DOHH2 (cell line): Measurements from ENCODE around the gene PARP8.

Experiments used
- H3F3A ChIP-seq: fragments of 200-600 bp; sonication (generic), shearing (Covaris generic); 2 replicates; pipeline ENCODE4 v1.6.0; 2016; ENCODE audit warnings: antibody characterized with exemption, mild to moderate bottlenecking; ENCODE audit not compliant: control insufficient read depth, insufficient read depth
- H3K27ac ChIP-seq: fragments of 200-600 bp; sonication (generic); 2 replicates; pipeline ENCODE4 v1.5.1; 2014; ENCODE audit warnings: low read depth, mild to moderate bottlenecking, low read length, moderate library complexity
- H3K27me3 ChIP-seq: fragments of 200-600 bp; sonication (generic); 2 replicates; pipeline ENCODE4 v1.6.1; 2014; ENCODE audit warnings: mild to moderate bottlenecking, low read length, mixed read lengths; ENCODE audit not compliant: control insufficient read depth
- H3K36me3 ChIP-seq: fragments of 200-600 bp; sonication (generic); 2 replicates; pipeline ENCODE4 v1.6.1; 2014; ENCODE audit warnings: mild to moderate bottlenecking, low read length, moderate library complexity, mixed read lengths; ENCODE audit not compliant: control insufficient read depth
- H3K4me1 ChIP-seq: fragments of 200-600 bp; sonication (generic); 2 replicates; pipeline ENCODE4 v1.6.1; 2014; ENCODE audit warnings: mild to moderate bottlenecking, low read length, mixed read lengths; ENCODE audit not compliant: control insufficient read depth
- H3K4me2 ChIP-seq: fragments of 200-600 bp; sonication (generic); 2 replicates; pipeline ENCODE4 v1.6.0; 2014; ENCODE audit warnings: mild to moderate bottlenecking, low read length, moderate library complexity
- H3K4me3 ChIP-seq: fragments of 200-600 bp; sonication (generic); 2 replicates; pipeline ENCODE4 v1.5.1; 2014; ENCODE audit warnings: mild to moderate bottlenecking, low read length, mixed read lengths
- H3K79me2 ChIP-seq: fragments of 200-600 bp; sonication (generic); 2 replicates; pipeline ENCODE4 v1.6.1; 2014; ENCODE audit warnings: mild to moderate bottlenecking, low read length, mixed read lengths; ENCODE audit not compliant: control insufficient read depth
- H3K9me2 ChIP-seq: fragments of 200-600 bp; sonication (generic); replicated peaks from 2 replicates; pipeline ENCODE4 v1.6.1; 2014; ENCODE audit warnings: mild to moderate bottlenecking, low read length, mixed read lengths; ENCODE audit not compliant: control insufficient read depth
- H3K9me3 ChIP-seq: fragments of 200-600 bp; sonication (generic); 2 replicates; pipeline ENCODE4 v1.6.1; 2014; ENCODE audit warnings: antibody characterized with exemption, low read length, mixed read lengths; ENCODE audit not compliant: control insufficient read depth, insufficient read depth
- H4K20me1 ChIP-seq: fragments of 200-600 bp; sonication (generic); 2 replicates; pipeline ENCODE4 v1.6.0; 2014; ENCODE audit warnings: low read depth, mild to moderate bottlenecking, antibody characterized with exemption, low read length, moderate library complexity; ENCODE audit not compliant: control insufficient read depth, insufficient read depth
- EZH2phosphoT487 ChIP-seq: fragments of 200-600 bp; sonication (generic); IDR thresholded peaks from 2 replicates; pipeline ENCODE4 v1.6.1; 2017; ENCODE audit warnings: borderline replicate concordance, mild to moderate bottlenecking, antibody characterized with exemption, low read length, moderate library complexity, mixed read lengths
- TF ChIP-seq, protein P1 (sequence below): fragments of 200-600 bp; sonication (generic); IDR thresholded peaks from one replicate; pipeline ENCODE4 v1.5.1; 2014; ENCODE audit warnings: antibody characterized with exemption, mild to moderate bottlenecking, low read depth, low read length; ENCODE audit not compliant: poor library complexity, severe bottlenecking

Gene PARP8

DNA sequence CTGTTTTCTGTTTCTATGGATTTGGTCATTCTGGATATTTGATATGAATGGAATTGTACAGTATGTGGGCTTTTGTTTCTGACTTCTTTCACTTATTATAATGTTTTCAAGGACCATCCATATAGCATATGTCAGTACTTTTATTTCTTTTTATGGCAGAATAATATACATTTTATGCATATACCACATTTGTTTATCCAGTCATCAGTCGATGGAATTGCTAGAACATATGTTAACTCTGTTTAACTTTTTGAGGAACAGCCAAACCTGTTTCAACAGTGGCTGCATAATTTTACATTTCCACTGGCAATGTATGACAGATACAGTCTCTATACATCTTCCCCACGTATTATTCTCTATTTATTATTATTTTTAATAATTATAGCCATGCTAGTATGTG lies 131.6 kb downstream of the PARP8 start:
- Histone ChIP-seq H3K27me3 (no peaks in the 10 kb centered on the region), H3K9me3 (peaks cover 3% of the 10 kb centered on the region; the same call in 1 of the 2 replicates), H3F3A (no peaks in the 10 kb centered on the region; the same call in 1 of the 2 replicates), H3K9me2 (no peaks in the 10 kb centered on the region), H3K4me2 (no peak overlapping the region), H4K20me1 (no peaks in the 10 kb centered on the region), H3K36me3 (peaks cover 58% of the 10 kb centered on the region), H3K79me2 (no peaks in the 10 kb centered on the region), H3K4me3 (no peak overlapping the region), H3K4me1 (no peaks in the 10 kb centered on the region), H3K27ac (no peak overlapping the region)
- no peak for TF ChIP-seq EZH2phosphoT487
- TF ChIP-seq, protein P1, sequence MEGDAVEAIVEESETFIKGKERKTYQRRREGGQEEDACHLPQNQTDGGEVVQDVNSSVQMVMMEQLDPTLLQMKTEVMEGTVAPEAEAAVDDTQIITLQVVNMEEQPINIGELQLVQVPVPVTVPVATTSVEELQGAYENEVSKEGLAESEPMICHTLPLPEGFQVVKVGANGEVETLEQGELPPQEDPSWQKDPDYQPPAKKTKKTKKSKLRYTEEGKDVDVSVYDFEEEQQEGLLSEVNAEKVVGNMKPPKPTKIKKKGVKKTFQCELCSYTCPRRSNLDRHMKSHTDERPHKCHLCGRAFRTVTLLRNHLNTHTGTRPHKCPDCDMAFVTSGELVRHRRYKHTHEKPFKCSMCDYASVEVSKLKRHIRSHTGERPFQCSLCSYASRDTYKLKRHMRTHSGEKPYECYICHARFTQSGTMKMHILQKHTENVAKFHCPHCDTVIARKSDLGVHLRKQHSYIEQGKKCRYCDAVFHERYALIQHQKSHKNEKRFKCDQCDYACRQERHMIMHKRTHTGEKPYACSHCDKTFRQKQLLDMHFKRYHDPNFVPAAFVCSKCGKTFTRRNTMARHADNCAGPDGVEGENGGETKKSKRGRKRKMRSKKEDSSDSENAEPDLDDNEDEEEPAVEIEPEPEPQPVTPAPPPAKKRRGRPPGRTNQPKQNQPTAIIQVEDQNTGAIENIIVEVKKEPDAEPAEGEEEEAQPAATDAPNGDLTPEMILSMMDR: no peak

DNA sequence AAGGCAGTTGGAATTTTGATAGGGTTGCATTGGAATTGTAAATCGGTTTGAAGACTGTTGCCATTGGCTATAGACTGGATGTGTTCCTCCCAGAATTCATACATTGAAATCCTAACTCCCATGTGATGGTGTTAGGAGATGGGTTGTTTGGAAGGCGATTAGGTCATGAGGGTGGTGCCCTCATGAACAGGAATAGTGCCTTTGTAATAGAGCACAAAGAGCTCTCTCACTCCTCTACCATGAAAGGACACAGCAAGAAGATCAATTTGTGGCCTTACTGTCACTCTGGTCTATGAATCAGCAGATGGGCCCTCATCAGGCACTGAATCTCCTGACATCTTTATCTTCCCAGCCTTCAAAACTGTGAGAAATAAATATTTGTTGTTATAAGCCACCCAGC lies 133.2 kb downstream of the PARP8 start:
- Histone ChIP-seq H3K79me2 (no peaks in the 10 kb centered on the region), H3K4me3 (no peak overlapping the region), H3K27ac (no peak overlapping the region), H3K4me2 (no peak overlapping the region), H3K9me2 (no peaks in the 10 kb centered on the region), H3K9me3 (peaks cover 4% of the 10 kb centered on the region; the same call in 1 of the 2 replicates), H3F3A (no peaks in the 10 kb centered on the region; the same call in 1 of the 2 replicates), H4K20me1 (no peaks in the 10 kb centered on the region), H3K4me1 (no peaks in the 10 kb centered on the region), H3K27me3 (no peaks in the 10 kb centered on the region), H3K36me3 (peaks cover 59% of the 10 kb centered on the region)
- TF ChIP-seq EZH2phosphoT487: no peak
- TF ChIP-seq, protein P1: no peak

DNA sequence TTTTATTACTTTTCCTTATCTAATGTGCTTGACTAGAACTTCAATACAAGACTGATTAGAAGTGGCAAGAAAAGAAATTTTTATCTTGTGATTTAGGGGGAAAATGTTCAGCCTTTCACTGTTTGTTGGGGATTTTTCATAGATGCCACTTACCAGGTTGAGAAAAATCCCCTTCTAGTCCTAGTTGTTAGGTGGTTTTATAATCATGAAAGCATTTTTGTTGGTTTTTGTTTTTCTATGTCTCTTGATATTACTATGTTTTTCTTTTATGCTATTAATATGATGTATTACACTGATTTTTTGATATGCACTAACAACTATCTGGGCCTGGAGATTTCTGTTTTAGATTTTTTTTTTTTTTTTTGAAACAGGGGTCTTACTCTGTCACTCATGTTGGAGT lies 134.0 kb downstream of the PARP8 start:
- no peak overlapping the region for H3K4me3 ChIP-seq
- H3K79me2 ChIP-seq: no peaks in the 10 kb centered on the region
- H3K4me2 ChIP-seq: no peak overlapping the region
- peaks cover 4% of the 10 kb centered on the region; the same call in 1 of the 2 replicates for H3K9me3 ChIP-seq
- H3K9me2 ChIP-seq: no peaks in the 10 kb centered on the region
- H3K27me3 ChIP-seq: no peaks in the 10 kb centered on the region
- no peaks in the 10 kb centered on the region for H4K20me1 ChIP-seq
- H3K36me3 ChIP-seq: peaks cover 55% of the 10 kb centered on the region
- no peak overlapping the region for H3K27ac ChIP-seq
- H3K4me1 ChIP-seq: no peaks in the 10 kb centered on the region
- TF ChIP-seq, protein P1: no peak
- TF ChIP-seq EZH2phosphoT487: no peak
- no peaks in the 10 kb centered on the region; the same call in 1 of the 2 replicates for H3F3A ChIP-seq

DNA sequence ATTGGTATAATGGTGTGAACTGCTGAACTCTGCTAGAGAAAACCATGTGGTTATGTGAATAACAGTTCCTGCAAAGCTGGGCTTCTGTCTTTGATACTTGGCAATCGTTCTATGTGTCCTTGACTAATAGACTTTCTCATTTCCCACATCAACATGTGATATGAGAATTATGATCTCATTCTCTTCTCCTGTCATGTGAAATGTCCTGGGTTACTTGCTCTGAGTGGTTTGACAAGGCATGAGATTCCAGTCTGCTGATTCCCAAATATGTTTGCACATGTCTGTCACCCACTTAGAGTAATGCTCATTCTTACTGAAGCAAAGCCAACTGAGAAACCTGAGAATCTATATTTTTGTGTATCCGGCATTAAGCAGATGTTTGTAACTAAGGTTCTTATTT lies 141.2 kb downstream of the PARP8 start:
- Histone ChIP-seq H4K20me1 (no peaks in the 10 kb centered on the region), H3K79me2 (no peaks in the 10 kb centered on the region), H3K4me2 (no peak overlapping the region), H3K36me3 (peaks cover 53% of the 10 kb centered on the region), H3F3A (no peaks in the 10 kb centered on the region), H3K9me3 (peaks cover 4% of the 10 kb centered on the region; the same call in 1 of the 2 replicates), H3K4me1 (peaks cover 11% of the 10 kb centered on the region), H3K4me3 (no peak overlapping the region), H3K27ac (no peak overlapping the region), H3K9me2 (no peaks in the 10 kb centered on the region), H3K27me3 (no peaks in the 10 kb centered on the region)
- TF ChIP-seq EZH2phosphoT487: no peak
- TF ChIP-seq, protein P1: no peak
